Trophoblast cell (in vitro differentiated cells and primary cell): ENCODE measurements around the gene CCDC152.

Experiments
- DNase-seq, 2 donors: peaks; one replicate each; pipeline ENCODE4 v3.0.0-alpha.2; 2016
- H2AFZ ChIP-seq: 2 replicates; pipeline ENCODE4 v1.6.1; 2013; ENCODE audit warnings: low read length, moderate library complexity, mild to moderate bottlenecking; ENCODE audit not compliant: insufficient read depth, poor library complexity
- H2AK5ac ChIP-seq: 2 replicates; pipeline ENCODE4 v1.6.1; 2013; ENCODE audit warnings: mild to moderate bottlenecking, low read length
- H2BK120ac ChIP-seq: 2 replicates; pipeline ENCODE4 v1.6.1; 2013; ENCODE audit warnings: low read length, mild to moderate bottlenecking, moderate library complexity; ENCODE audit not compliant: insufficient read depth, poor library complexity
- H2BK12ac ChIP-seq: 2 replicates; pipeline ENCODE4 v1.6.1; 2013; ENCODE audit warnings: mild to moderate bottlenecking, low read length, moderate library complexity
- H2BK5ac ChIP-seq: 2 replicates; pipeline ENCODE4 v1.6.1; 2013; ENCODE audit warnings: low read length, low read depth, moderate library complexity, mild to moderate bottlenecking; ENCODE audit not compliant: poor library complexity
- H3K14ac ChIP-seq: 2 replicates; pipeline ENCODE4 v1.6.1; 2013; ENCODE audit warnings: mild to moderate bottlenecking, low read length
- H3K18ac ChIP-seq: 2 replicates; pipeline ENCODE4 v1.6.1; 2013; ENCODE audit warnings: mild to moderate bottlenecking, low read length
- H3K23ac ChIP-seq: 2 replicates; pipeline ENCODE4 v1.6.1; 2013; ENCODE audit warnings: low read length
- H3K27ac ChIP-seq: 2 replicates; pipeline ENCODE4 v1.5.1; 2013; ENCODE audit warnings: low read depth, mild to moderate bottlenecking, inconsistent platforms, low read length, moderate library complexity
- H3K27me3 ChIP-seq: 2 replicates; pipeline ENCODE4 v1.6.1; 2013; ENCODE audit warnings: inconsistent platforms, mild to moderate bottlenecking, low read length, moderate library complexity; ENCODE audit not compliant: insufficient read depth
- H3K36me3 ChIP-seq, 2 experiments: 1 replicate in 1 of 2; 2 replicates in 1 of 2; pipeline ENCODE4 v1.6.1; 2013; ENCODE audit warnings: low read length in 2 of 2, mild to moderate bottlenecking in 2 of 2, moderate library complexity in 1 of 2; ENCODE audit not compliant: insufficient read depth in 2 of 2, control insufficient read depth in 1 of 2
- H3K4ac ChIP-seq: 2 replicates; pipeline ENCODE4 v1.6.1; 2013; ENCODE audit warnings: low read depth, mild to moderate bottlenecking, low read length, moderate library complexity
- H3K4me1 ChIP-seq, 2 experiments: 1 replicate in 1 of 2; 2 replicates in 1 of 2; pipeline ENCODE4 v1.6.1; 2013; ENCODE audit warnings: low read length in 2 of 2, mild to moderate bottlenecking in 2 of 2, moderate library complexity in 1 of 2; ENCODE audit not compliant: insufficient read depth in 2 of 2, control insufficient read depth in 1 of 2
- H3K4me2 ChIP-seq: 2 replicates; pipeline ENCODE4 v1.6.1; 2013; ENCODE audit warnings: inconsistent platforms, mild to moderate bottlenecking, low read length, moderate library complexity
- H3K4me3 ChIP-seq: 2 replicates; pipeline ENCODE4 v1.5.1; 2013; ENCODE audit warnings: mild to moderate bottlenecking, low read depth, low read length, inconsistent platforms
- H3K79me1 ChIP-seq: one replicate; pipeline ENCODE4 v1.6.1; 2013; ENCODE audit warnings: low read length
- H3K79me2 ChIP-seq: 2 replicates; pipeline ENCODE4 v1.6.1; 2013; ENCODE audit warnings: low read length, mild to moderate bottlenecking; ENCODE audit not compliant: control insufficient read depth, insufficient read depth, poor library complexity
- H3K9ac ChIP-seq: 2 replicates; pipeline ENCODE4 v1.6.1; 2013; ENCODE audit warnings: mild to moderate bottlenecking, low read length
- H3K9me3 ChIP-seq: 2 replicates; pipeline ENCODE4 v1.6.1; 2013; ENCODE audit warnings: low read depth, mild to moderate bottlenecking, control low read depth, inconsistent platforms, low read length; ENCODE audit not compliant: insufficient read depth
- H4K12ac ChIP-seq: 2 replicates; pipeline ENCODE4 v1.6.1; 2013; ENCODE audit warnings: low read depth, mild to moderate bottlenecking, low read length, moderate library complexity
- H4K8ac ChIP-seq: 2 replicates; pipeline ENCODE4 v1.6.1; 2013; ENCODE audit warnings: low read depth, mild to moderate bottlenecking, low read length, moderate library complexity
- H4K91ac ChIP-seq: one replicate; pipeline ENCODE4 v1.6.1; 2013; ENCODE audit warnings: low read depth, mild to moderate bottlenecking, low read length, moderate library complexity
- WGBS: extraction: QIAGEN DNeasy Blood & Tissue Kit; methylation state at CpG from one replicate; pipeline ENCODE4 v1.1.7; 2013; ENCODE audit warnings: missing lambda C conversion rate; ENCODE audit not compliant: insufficient read length, insufficient coverage; ENCODE audit errors: extremely low coverage; 5-methylcytosine and 5-hydroxymethylcytosine counted together

Gene CCDC152

GRCh38 chr5:42787073-42787472, 30.5 kb downstream of the CCDC152 start:
- no peak overlapping the region for H3K4me2 ChIP-seq
- no peak overlapping the region for H3K4ac ChIP-seq

DNA sequence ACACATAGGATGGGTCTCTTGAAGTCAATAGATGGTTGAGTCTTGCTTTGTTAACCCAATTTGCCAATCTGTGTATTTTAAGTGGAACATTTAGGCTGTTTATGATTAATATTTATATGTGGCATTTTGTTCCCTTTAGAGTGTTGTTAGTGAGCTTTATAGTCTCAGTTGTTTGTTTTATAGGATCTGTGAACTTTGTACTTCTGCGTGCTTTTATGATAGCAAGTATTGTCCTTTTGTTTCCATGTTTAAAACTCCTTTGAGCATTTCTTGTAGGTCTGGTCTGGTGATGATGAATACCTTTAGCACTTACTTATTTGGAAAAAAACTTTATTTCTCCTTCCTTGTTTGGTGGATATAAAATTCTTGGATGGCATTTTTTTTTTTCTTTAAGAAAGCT, 31.2 kb downstream of the CCDC152 start:
- H3K23ac ChIP-seq, result no peak overlapping the region
- no peaks in the 10 kb centered on the region for H3K27me3 ChIP-seq
- H3K4ac ChIP-seq, result no peak overlapping the region
- H3K4me2 ChIP-seq, result no peak overlapping the region
- no peak overlapping the region for H3K14ac ChIP-seq
- H2AFZ ChIP-seq, result no peak overlapping the region
- no peaks in the 10 kb centered on the region for H3K79me1 ChIP-seq
- no peak overlapping the region for H3K18ac ChIP-seq
- no peak overlapping the region for H3K4me3 ChIP-seq
- no peak overlapping the region for H2BK5ac ChIP-seq
- H2BK12ac ChIP-seq, result no peak overlapping the region
- no peak overlapping the region for H2AK5ac ChIP-seq
- no peak overlapping the region for H4K91ac ChIP-seq
- H3K9me3 ChIP-seq, result peaks cover 3% of the 10 kb centered on the region
- no peak overlapping the region for H4K12ac ChIP-seq
- no peaks in the 10 kb centered on the region for H3K79me2 ChIP-seq
- no peaks in the 10 kb centered on the region for H3K4me1 ChIP-seq
- no peak overlapping the region for H3K27ac ChIP-seq
- H3K9ac ChIP-seq, result no peak overlapping the region
- no peak for DNase-seq
- H2BK120ac ChIP-seq, result no peak overlapping the region
- H4K8ac ChIP-seq, result no peak overlapping the region
- WGBS, result no CpG with 5 or more reads among the region's 1 CpG
- H3K36me3 ChIP-seq, result no peaks in the 10 kb centered on the region

More at GRCh38 chr5:42787073-42787472, 30.5 kb downstream of the CCDC152 start:
- H2AK5ac ChIP-seq, result no peak overlapping the region
- no peak overlapping the region for H3K18ac ChIP-seq
- no peak overlapping the region for H3K14ac ChIP-seq
- no peak for DNase-seq
- H2BK120ac ChIP-seq, result no peak overlapping the region
- H3K27me3 ChIP-seq, result no peaks in the 10 kb centered on the region
- H2BK5ac ChIP-seq, result no peak overlapping the region
- no peak overlapping the region for H3K27ac ChIP-seq
- no peak overlapping the region for H3K4me3 ChIP-seq
- peaks cover 3% of the 10 kb centered on the region for H3K9me3 ChIP-seq
- no peaks in the 10 kb centered on the region for H3K4me1 ChIP-seq
- H3K36me3 ChIP-seq, result no peaks in the 10 kb centered on the region
- H3K79me1 ChIP-seq, result no peaks in the 10 kb centered on the region
- H3K9ac ChIP-seq, result no peak overlapping the region
- no peak overlapping the region for H4K8ac ChIP-seq
- H3K23ac ChIP-seq, result no peak overlapping the region
- no peak overlapping the region for H2BK12ac ChIP-seq
- no peak overlapping the region for H4K91ac ChIP-seq
- no peaks in the 10 kb centered on the region for H3K79me2 ChIP-seq
- no peak overlapping the region for H4K12ac ChIP-seq
- H2AFZ ChIP-seq, result no peak overlapping the region

DNA sequence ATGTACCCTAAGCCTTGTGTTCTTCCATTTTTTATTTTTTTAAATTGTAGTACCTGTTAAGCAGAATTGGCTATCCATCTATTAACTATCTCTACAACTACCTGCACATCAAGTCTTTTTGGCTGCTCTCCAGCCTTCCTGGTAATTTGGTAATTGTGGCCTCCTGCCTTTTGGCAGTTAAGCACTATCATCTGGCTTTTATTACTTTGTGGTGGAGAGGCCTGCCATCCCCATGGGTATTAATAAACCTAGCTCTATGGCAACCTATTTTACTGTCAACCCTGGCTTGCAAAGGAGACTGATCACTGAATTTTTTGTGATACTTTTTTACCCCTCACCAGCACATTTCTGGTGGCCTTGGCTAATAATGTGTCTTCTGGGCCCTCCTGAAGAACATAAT, 34.5 kb downstream of the CCDC152 start:
- H3K9me3 ChIP-seq, result peaks cover 3% of the 10 kb centered on the region
- H3K23ac ChIP-seq, result no peak overlapping the region
- no peak overlapping the region for H3K14ac ChIP-seq
- no peaks in the 10 kb centered on the region for H3K79me1 ChIP-seq
- H3K18ac ChIP-seq, result no peak overlapping the region
- H2BK5ac ChIP-seq, result no peak overlapping the region
- DNase-seq, result no peak
- H2AK5ac ChIP-seq, result no peak overlapping the region
- H3K4me2 ChIP-seq, result no peak overlapping the region
- H3K4me1 ChIP-seq, result no peaks in the 10 kb centered on the region
- H2BK120ac ChIP-seq, result no peak overlapping the region
- no peak overlapping the region for H4K12ac ChIP-seq
- no peak overlapping the region for H4K8ac ChIP-seq
- H3K27ac ChIP-seq, result no peak overlapping the region
- no peak overlapping the region for H2BK12ac ChIP-seq
- H2AFZ ChIP-seq, result no peak overlapping the region
- H3K79me2 ChIP-seq, result no peaks in the 10 kb centered on the region
- no peak overlapping the region for H3K9ac ChIP-seq
- H3K27me3 ChIP-seq, result no peaks in the 10 kb centered on the region
- no peak overlapping the region for H4K91ac ChIP-seq
- H3K4ac ChIP-seq, result no peak overlapping the region
- H3K36me3 ChIP-seq, result no peaks in the 10 kb centered on the region
- no peak overlapping the region for H3K4me3 ChIP-seq

DNA sequence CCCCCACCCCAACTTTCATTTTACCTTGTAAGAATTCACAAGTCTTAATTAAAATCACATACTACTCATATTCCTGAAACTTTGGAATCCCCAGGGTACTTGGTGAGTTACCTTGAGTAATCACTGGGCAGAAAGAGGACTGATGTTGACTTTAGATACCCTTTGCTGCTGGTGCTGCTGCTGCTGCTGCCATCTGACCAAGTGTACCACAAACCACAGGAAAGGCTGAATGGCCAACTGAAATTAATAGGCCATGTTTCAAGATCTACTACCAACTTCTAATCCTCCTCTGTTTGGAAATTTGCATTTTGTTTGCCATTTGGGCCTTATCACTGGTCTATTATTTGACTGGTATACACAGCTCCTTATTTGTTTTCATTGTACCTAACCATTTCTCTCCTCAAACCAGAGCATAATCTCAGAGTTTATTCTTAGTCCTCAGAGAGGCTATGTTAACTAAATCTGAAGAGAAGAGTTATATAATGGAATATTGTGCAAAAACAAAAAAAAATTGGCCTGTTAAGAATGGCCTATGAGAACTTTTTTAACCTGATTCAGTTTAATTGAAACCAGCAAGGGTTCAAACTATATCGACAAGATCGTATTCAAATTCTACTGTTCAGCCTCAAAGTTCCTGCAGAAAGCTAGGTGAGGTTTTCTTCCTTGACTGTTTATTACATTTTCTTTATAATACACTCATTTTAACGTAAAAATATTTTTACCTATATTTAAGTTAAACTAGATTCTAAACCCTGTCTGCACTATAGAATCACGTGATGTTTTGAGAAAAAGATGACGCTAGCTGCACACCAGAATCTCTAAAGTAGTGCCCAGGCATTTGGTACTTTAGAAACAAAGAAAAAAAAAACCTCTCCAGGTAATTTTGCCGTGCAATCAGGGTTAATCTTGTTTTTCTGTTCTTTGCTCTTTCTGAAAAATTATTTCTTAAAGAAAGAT, 41.9 kb downstream of the CCDC152 start:
- Histone ChIP-seq H3K4me3 (no peak overlapping the region), H3K4ac (no peak overlapping the region), H3K9me3 (no peaks in the 10 kb centered on the region), H2BK12ac (no peak overlapping the region), H4K91ac (no peak overlapping the region), H3K27ac (no peak overlapping the region), H3K9ac (no peak overlapping the region), H2BK5ac (no peak overlapping the region), H2AK5ac (no peak overlapping the region), H4K8ac (no peak overlapping the region), H3K18ac (no peak overlapping the region), H3K27me3 (no peaks in the 10 kb centered on the region), H3K23ac (no peak overlapping the region), H3K79me1 (no peaks in the 10 kb centered on the region), H3K14ac (no peak overlapping the region), H3K79me2 (no peaks in the 10 kb centered on the region), H4K12ac (no peak overlapping the region), H3K4me1 (no peaks in the 10 kb centered on the region), H2AFZ (no peak overlapping the region), H3K36me3 (peaks cover 0 to 3% of the 10 kb centered on the region in 2 experiments), H2BK120ac (no peak overlapping the region), H3K4me2 (no peak overlapping the region)
- WGBS, result 100% methylated on average over 1 of the region's 6 CpGs
- no peak for DNase-seq
